ENCODE measurements around the gene LRRC8D.

LRRC8D gene

GRCh38 chr1:89831462-89832120 is 10.8 kb downstream of the LRRC8D start:
- no peak for DNase-seq (ENCODE audit: low spot score)
- POLR2A ChIA-PET (ENCODE audit: low non-redundant PET): no interaction called here
- CTCF ChIA-PET: interaction anchor here (0.6 kb wide), 1 partner anchor 16 kb away, joined by 3 read pairs; no protein-coding TSS in a partner anchor
- H3K27ac ChIP-seq: no peak overlapping the region
- no peak for TF ChIP-seq CTCF (conservative IDR thresholded peaks at IDR 0.05; ENCODE audit: low read depth)

DNA sequence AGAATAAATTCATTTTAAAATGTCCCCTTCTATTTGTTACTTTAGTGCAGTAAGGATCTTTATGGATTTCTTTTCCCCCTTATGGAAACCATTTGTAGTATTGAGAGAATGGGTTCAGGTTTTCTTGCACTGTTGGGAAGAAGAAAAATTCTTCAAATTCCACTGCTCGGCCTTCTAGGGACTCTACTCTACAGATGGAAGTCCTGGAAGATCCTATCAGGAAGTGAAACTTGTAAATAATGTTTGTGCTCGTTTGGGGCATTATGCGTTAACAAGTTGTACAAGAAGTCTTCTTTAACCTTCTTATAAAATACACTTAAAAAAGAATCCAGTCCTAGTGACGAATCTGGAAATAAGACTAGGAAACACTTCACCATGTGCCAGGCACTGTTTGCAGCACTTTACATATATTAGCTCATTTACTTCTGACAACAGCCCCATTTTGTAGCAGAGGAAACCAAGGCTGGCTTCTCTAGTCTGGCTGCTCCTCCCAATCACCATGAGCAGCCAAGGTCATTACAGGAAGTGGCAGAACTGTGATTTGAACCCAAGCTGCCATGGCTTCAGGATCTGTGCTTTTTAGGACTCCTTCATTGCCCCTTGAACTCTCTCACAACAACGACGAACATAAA is 11.8 kb downstream of the LRRC8D start:
- TF ChIP-seq CTCF (conservative IDR thresholded peaks at IDR 0.05; ENCODE audit: low read depth): no peak
- H3K27ac ChIP-seq: no peak overlapping the region
- POLR2A ChIA-PET (ENCODE audit: low non-redundant PET): no interaction called here
- CTCF ChIA-PET: no interaction called here
- DNase-seq (ENCODE audit: low spot score): no peak

GRCh38 chr1:89833183-89834082 is 12.6 kb downstream of the LRRC8D start:
- POLR2A ChIA-PET (ENCODE audit: low non-redundant PET): no interaction called here
- CTCF ChIA-PET: interaction anchor here (0.7 kb wide), 1 partner anchor 344 kb away, joined by 3 read pairs; no protein-coding TSS in a partner anchor
- no peak for DNase-seq (ENCODE audit: low spot score)
- TF ChIP-seq CTCF (conservative IDR thresholded peaks at IDR 0.05; ENCODE audit: low read depth): no peak
- H3K27ac ChIP-seq: no peak overlapping the region

DNA sequence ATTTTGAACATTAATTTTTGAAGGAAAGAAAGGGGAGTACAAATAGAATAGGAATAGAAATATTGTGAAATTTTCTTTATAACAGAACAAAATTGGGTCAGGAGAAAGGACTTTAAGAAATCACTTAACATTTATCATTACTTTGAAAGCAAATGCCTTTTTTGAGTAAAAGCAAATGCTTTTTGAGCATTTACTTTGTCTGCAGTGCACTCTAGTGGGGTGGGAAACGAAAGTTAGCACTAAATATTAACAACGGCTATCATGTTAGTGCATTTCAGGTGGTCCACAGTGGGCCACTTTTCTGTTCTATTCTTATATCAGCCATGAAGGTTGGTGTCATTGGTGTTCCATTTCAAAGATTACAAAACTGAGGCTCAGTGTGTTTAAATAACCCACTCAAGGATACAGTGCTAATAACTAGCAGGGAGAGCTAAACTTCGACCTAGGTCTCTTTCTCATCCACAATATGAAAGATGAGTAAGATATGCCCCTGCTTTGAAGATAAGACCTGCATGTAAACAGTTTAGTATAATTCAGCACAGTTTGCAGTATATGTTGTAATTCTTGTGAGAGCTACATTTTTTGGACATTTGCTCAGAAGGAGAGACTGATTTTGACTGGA is 13.4 kb downstream of the LRRC8D start:
- H3K27ac ChIP-seq: no peak overlapping the region
- CTCF ChIA-PET: interaction anchor here (0.7 kb wide), 1 partner anchor 9 kb away, joined by 3 read pairs; no protein-coding TSS in a partner anchor
- no peak for TF ChIP-seq CTCF (conservative IDR thresholded peaks at IDR 0.05; ENCODE audit: low read depth)
- DNase-seq (ENCODE audit: low spot score): no peak
- POLR2A ChIA-PET (ENCODE audit: low non-redundant PET): no interaction called here

GRCh38 chr1:89836252-89837035 is 15.6 kb downstream of the LRRC8D start:
- CTCF ChIA-PET: interaction anchor here (0.6 kb wide), 1 partner anchor 424 kb away, joined by 5 read pairs; no protein-coding TSS in a partner anchor
- TF ChIP-seq CTCF (conservative IDR thresholded peaks at IDR 0.05; ENCODE audit: low read depth): no peak
- no peak for DNase-seq (ENCODE audit: low spot score)
- POLR2A ChIA-PET (ENCODE audit: low non-redundant PET): no interaction called here
- H3K27ac ChIP-seq: no peak overlapping the region
